Left lung (tissue), 10 donors: Measurements from ENCODE around the gene TMEM132A. TPM values are rescaled to one million over a fixed set of nuclear protein-coding genes. Genes with fewer than 3 reads are reported as not detected.

Source experiments
- ATAC-seq: fragments of 200-7000 bp; cut with Tn5 transposase; one replicate; pipeline ENCODE4 v1.9.1; 2020; ENCODE audit warnings: moderate library complexity
- DNase-seq, 4 donors: peaks; one replicate each; pipeline ENCODE4 v3.0.0-alpha.2; 2013 to 2020
- H3K27ac ChIP-seq, 2 donors: fragments of 200-600 bp; sonication (generic) in 1 of 2; one replicate each; pipeline versions ENCODE4 v1.5.0 to v1.8.0; 2020 to 2021
- H3K27me3 ChIP-seq, 2 donors: fragments of 200-600 bp; sonication (generic) in 1 of 2; one replicate each; pipeline versions ENCODE4 v1.5.0 to v1.8.0; 2020 to 2021
- H3K36me3 ChIP-seq, 2 donors: fragments of 200-600 bp; sonication (generic) in 1 of 2; one replicate each; pipeline versions ENCODE4 v1.5.0 to v1.8.0; 2020 to 2021
- H3K4me1 ChIP-seq, 2 donors: fragments of 200-600 bp; one replicate each; pipeline ENCODE4 v1.8.0; 2021
- H3K4me3 ChIP-seq, 2 donors: fragments of 200-600 bp; sonication (generic) in 1 of 2; one replicate each; pipeline versions ENCODE4 v1.5.0 to v1.8.0; 2020 to 2021; ENCODE audit warnings: mild to moderate bottlenecking in 1 of 2
- H3K9me3 ChIP-seq, 2 donors: fragments of 200-600 bp; sonication (generic) in 1 of 2; one replicate each; pipeline versions ENCODE4 v1.5.0 to v1.8.0; 2020 to 2021
- CTCF ChIP-seq, 2 donors: fragments of 200-600 bp; sonication (generic) in 1 of 2; IDR thresholded peaks; one replicate each; pipeline versions ENCODE4 v1.5.0 to v1.8.0; 2021; ENCODE audit warnings: antibody characterized with exemption in 2 of 2
- intact Hi-C, 2 donors: fragments of 100-400 bp; cut with DNase I; formaldehyde crosslinking; loops; one replicate each; pipeline versions ENCODE4 v1.11.2 to v1.14.2; 2022
- polyA plus RNA-seq, 6 donors: library from polyadenylated mRNA; unstranded; fragments of 120-200 nt; gene quantifications; one replicate each; pipeline ENCODE4 v1.2.1, GENCODE V29; 2013; ENCODE audit not compliant: insufficient read length in 6 of 6
- total RNA-seq, 2 donors: library from RNA; stranded (reverse); fragmentation: NEBNext Ultra II Directional; extraction: Animal tissue kit (Norgen Biotek cat#: 25700); gene quantifications; one replicate each; pipeline ENCODE4 v1.2.1, GENCODE V29; 2021
- donor health status: DM: no; HTN: yes; CAD: no.
- donor health status: DM: no; HTN: no; CAD: no.

Gene TMEM132A
- total and polyA plus RNA-seq, 8 donors, result 12.3 to 67.8 (median 43.2) TPM

DNA sequence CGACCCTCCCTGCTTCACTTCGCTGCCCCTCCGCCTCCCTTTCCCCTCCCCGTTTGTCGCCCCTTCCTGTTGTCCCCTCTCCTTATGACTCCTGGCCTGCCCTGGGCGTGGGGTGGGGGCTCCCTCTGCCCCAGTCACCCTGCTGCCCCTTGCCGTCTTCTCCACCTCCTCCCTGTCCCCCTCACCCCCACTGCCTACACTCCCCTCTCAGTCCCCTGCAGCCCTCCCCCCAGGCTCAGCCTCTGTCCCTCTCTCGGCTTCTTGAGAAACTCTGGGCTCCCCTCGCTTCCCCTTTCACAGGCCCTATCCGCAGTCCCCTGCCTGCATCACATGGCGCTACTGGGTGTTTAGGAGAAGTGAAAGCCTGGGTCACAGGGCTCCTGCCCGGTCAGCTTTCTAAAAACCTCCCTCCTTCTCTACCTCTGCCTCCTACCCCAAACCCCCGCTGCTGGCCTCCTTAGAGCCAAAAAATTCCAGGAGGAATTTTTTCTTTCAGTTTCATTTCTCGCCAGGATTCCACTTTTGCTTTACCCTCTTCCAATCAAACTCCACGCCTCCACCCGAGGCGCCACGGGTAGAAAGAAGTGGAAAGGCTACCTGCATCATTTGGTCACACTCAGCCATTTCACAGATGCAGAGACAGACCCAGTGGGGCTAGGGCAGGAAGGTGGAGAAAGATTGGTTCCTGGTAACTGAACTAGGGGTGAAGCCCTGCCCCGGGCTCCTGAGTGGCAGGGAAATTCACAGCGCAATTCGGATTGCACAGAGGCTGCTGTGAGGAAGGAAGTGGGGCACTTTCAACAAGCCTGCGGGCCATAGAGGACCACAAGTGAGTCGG is 27.9 kb downstream of the TMEM132A start, which contains the start of gene SLC15A3:
TSS of gene SLC15A3 (minus strand) at position 273 of the 838 bp plus-strand sequence. CDS start 625 bp downstream, outside the sequence.
- no peak for TF ChIP-seq CTCF (IDR thresholded peaks at IDR 0.05)
- DNase-seq, result peak; percentile 56 to 91 (median 78)
- Histone ChIP-seq H3K4me3 (peak within 1 kb of the TSS; percentile 36 to 64), H3K4me1 (peaks cover 3 to 70% of the 10 kb centered on the region in 2 donors), H3K36me3 (peaks cover 0 to 7% of the 10 kb centered on the region in 2 donors), H3K9me3 (no peaks in the 10 kb centered on the region), H3K27ac (peak within 1 kb of the TSS; percentile 92 to 96), H3K27me3 (peaks cover 0 to 10% of the 10 kb centered on the region in 2 donors)
- ATAC-seq, result peak; percentile 79
- intact Hi-C loops, result no loop called here

GRCh38 chr11:60952742-60953170 is 28.5 kb downstream of the TMEM132A start:
- Histone ChIP-seq H3K27me3 (peaks cover 0 to 10% of the 10 kb centered on the region in 2 donors), H3K4me1 (peaks cover 3 to 66% of the 10 kb centered on the region in 2 donors), H3K4me3 (peak overlapping the region; percentile 36 to 64), H3K27ac (peak overlapping the region; percentile 92 to 96), H3K9me3 (no peaks in the 10 kb centered on the region), H3K36me3 (peaks cover 0 to under 1% of the 10 kb centered on the region in 2 donors)
- TF ChIP-seq CTCF (IDR thresholded peaks at IDR 0.05), result no peak
- DNase-seq (peak in 1 of 4 donors; percentile 77), ATAC-seq (no peak)
- intact Hi-C loops, result no loop called here

DNA sequence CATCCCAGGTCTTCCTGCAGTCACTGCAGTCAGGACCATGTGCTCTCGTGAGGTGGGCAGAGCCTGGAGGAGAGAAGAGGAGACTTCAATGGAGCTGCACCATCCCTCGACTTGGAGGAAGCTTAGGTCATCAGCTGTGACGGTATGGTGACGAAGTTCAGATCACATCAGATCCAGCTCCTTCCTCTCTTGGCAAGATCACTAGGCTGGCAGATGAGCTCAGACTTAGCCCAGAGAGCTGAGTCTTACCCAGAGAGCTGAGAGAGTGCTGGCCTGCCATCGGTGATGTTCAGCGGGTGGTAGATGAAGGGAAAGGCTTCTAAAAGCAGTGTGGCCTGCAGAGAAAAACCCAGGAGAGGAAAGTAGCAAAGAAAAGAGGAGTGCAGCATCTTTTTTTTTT is 29.5 kb downstream of the TMEM132A start:
- peaks cover 3 to 56% of the 10 kb centered on the region in 2 donors for H3K4me1 ChIP-seq
- no peaks in the 10 kb centered on the region for H3K9me3 ChIP-seq
- TF ChIP-seq CTCF (IDR thresholded peaks at IDR 0.05), result no peak
- ATAC-seq (peak; percentile 37), DNase-seq (peak in 1 of 4 donors; percentile 65)
- no peak overlapping the region for H3K4me3 ChIP-seq
- intact Hi-C loops, result no loop called here
- no peaks in the 10 kb centered on the region for H3K36me3 ChIP-seq
- H3K27ac ChIP-seq, result peak overlapping the region in 1 of 2 donors; percentile 96
- H3K27me3 ChIP-seq, result peaks cover 0 to 10% of the 10 kb centered on the region in 2 donors

DNA sequence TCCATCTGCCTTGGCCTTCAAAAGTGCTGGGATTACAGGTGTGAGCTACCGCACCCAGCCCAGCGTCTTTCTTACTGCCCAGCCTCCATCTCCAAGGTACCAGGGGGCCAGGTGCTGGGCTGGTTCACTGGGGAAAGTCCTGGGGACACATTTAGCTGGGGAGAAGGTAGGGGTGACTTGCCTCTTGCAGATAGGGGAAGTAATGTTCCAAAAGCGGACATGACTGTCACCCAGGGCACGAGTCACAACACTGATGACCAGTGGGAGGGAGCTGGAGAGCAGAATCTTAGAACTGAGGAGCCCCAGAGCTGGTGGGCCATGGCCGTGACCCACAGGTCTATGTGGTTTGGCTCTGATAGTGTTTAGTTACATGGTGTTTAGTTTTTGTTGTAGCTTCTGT is 30.2 kb downstream of the TMEM132A start:
- Histone ChIP-seq H3K4me3 (no peak overlapping the region), H3K36me3 (no peaks in the 10 kb centered on the region), H3K9me3 (no peaks in the 10 kb centered on the region), H3K4me1 (peaks cover 3 to 50% of the 10 kb centered on the region in 2 donors), H3K27ac (peak overlapping the region in 1 of 2 donors; percentile 96), H3K27me3 (peaks cover 0 to 12% of the 10 kb centered on the region in 2 donors)
- intact Hi-C loops, result no loop called here
- ATAC-seq, result peak; percentile 30
- TF ChIP-seq CTCF (IDR thresholded peaks at IDR 0.05), result no peak
- peak in 1 of 4 donors; percentile 59 for DNase-seq

DNA sequence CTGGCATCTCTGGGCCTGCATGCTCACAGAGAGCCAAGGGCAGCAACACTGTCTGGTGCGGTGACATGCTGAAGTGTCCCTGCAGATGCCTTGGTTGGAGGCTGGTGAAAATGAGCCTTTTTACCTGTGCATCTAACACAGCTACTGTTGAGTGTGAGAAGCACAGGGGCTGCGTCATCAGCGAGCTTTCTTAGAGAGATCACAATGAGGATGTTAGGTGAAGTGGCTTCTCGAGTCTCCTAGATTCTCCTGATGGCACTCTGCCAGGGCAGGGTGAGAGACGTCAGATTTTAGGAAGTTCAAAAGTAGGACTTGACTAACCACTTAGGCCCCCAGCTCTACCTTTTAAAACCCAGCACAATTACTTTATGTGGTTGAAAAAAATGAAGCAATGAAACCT is 31.3 kb downstream of the TMEM132A start:
- no peak for DNase-seq
- H3K4me3 ChIP-seq, result no peak overlapping the region
- TF ChIP-seq CTCF (IDR thresholded peaks at IDR 0.05), result no peak
- no peaks in the 10 kb centered on the region for H3K9me3 ChIP-seq
- H3K36me3 ChIP-seq, result no peaks in the 10 kb centered on the region
- H3K27ac ChIP-seq, result no peak overlapping the region
- ATAC-seq, result no peak
- peaks cover 0 to 20% of the 10 kb centered on the region in 2 donors for H3K27me3 ChIP-seq
- peaks cover 3 to 38% of the 10 kb centered on the region in 2 donors for H3K4me1 ChIP-seq
- intact Hi-C loops, result no loop called here
